Body of pancreas (tissue), 4 donors: ENCODE measurements around the gene PTGR1. TPM values are rescaled to one million over a fixed set of nuclear protein-coding genes. Genes with fewer than 3 reads are reported as not detected.

Experiments used
- ATAC-seq: fragments of 150-250 bp; one replicate; pipeline ENCODE4 v1.9.1; 2016
- DNase-seq, 4 donors: peaks; one replicate each; pipeline ENCODE4 v3.0.0-alpha.2; 2019
- H3K27ac ChIP-seq, 4 donors: fragments of 200-600 bp; sonication (generic); 1 replicate in 3 of 4; 2 replicates in 1 of 4; pipeline versions ENCODE4 v1.5.1 to v1.6.1; 2016 to 2019; ENCODE audit warnings: mild to moderate bottlenecking in 1 of 4, mixed read lengths in 1 of 4, moderate library complexity in 1 of 4
- H3K27me3 ChIP-seq, 2 donors: fragments of 200-600 bp; sonication (generic); one replicate each; pipeline ENCODE4 v1.6.0; 2016; ENCODE audit warnings: mild to moderate bottlenecking in 1 of 2
- H3K36me3 ChIP-seq, 2 donors: fragments of 200-600 bp; sonication (generic); replicated peaks in 1 of 2; 2 replicates each; pipeline ENCODE4 v1.5.1; 2016; ENCODE audit warnings: low read depth in 2 of 2; ENCODE audit not compliant: insufficient read depth in 1 of 2
- H3K4me1 ChIP-seq: fragments of 200-600 bp; sonication (generic); one replicate; pipeline ENCODE4 v1.6.0; 2016
- H3K4me3 ChIP-seq, 2 donors: fragments of 200-600 bp; sonication (generic); 1 replicate in 1 of 2; 2 replicates in 1 of 2; pipeline ENCODE4 v1.5.1; 2016 to 2019
- H3K9me3 ChIP-seq, 3 donors: fragments of 200-600 bp; sonication (generic); 1 replicate in 2 of 3; 2 replicates in 1 of 3; pipeline ENCODE4 v1.5.1; 2016
- CTCF ChIP-seq, 7 experiments: fragments of 450-650 bp in 4 of 7; fragments of 200-600 bp in 3 of 7; sonication (generic) in 3 of 7; IDR thresholded peaks; one replicate each; pipeline ENCODE4 v1.5.1; 2016 to 2019; ENCODE audit warnings: antibody characterized with exemption in 7 of 7
- POLR2A ChIP-seq, 3 donors: fragments of 450-650 bp; IDR thresholded peaks; one replicate each; pipeline ENCODE4 v1.6.1; 2016; ENCODE audit warnings: antibody characterized with exemption in 3 of 3, mild to moderate bottlenecking in 2 of 3
- WGBS, 2 donors: methylation state at CpG; one replicate each; pipeline ENCODE4 v1.1.5; 2017; 5-methylcytosine and 5-hydroxymethylcytosine counted together
- intact Hi-C: fragments of 100-400 bp; cut with DNase I; formaldehyde crosslinking; loops from one replicate; pipeline ENCODE4 v1.15.1; 2023
- total RNA-seq, 2 donors: library from RNA; depleted of rRNA; stranded (reverse); fragments of >200 nt; gene quantifications; one replicate each; pipeline ENCODE4 v1.1.0, GENCODE V29; 2016

The PTGR1 gene
- total RNA-seq, result 10 to 100 TPM in 1 of 2 donors, 1 to 10 TPM in 1; 8.2 to 18.9 TPM

GRCh38 chr9:111599092-111599954, at the start of gene PTGR1:
PTGR1 (minus strand) TSS chr9:111599647; CDS start chr9:111597422, 2,225 bp downstream.
- Histone ChIP-seq H3K27ac (peak within 1 kb of the TSS; percentile 66 to 83 (median 80)), H3K36me3 (peaks cover 3 to 8% of the 10 kb centered on the region in 2 donors), H3K27me3 (no peaks in the 10 kb centered on the region), H3K4me3 (peak within 1 kb of the TSS; percentile 47 to 71), H3K9me3 (no peaks in the 10 kb centered on the region), H3K4me1 (peaks cover 5% of the 10 kb centered on the region)
- WGBS, 2 donors, result 0 to 2% methylated on average over 44 to 64 of the region's 64 CpGs
- ATAC-seq (peak; percentile 79), DNase-seq (peak; percentile 80 to 85 (median 82))
- peak in 1 of 7 experiments; percentile 10 for TF ChIP-seq CTCF (IDR thresholded peaks at IDR 0.05)
- peak in 2 of 3 donors; percentile 66 to 74 for TF ChIP-seq POLR2A (IDR thresholded peaks at IDR 0.05)
- intact Hi-C loops, result loop anchor here (10.0 kb wide), 1 partner anchor 85 kb away; no protein-coding TSS in a partner anchor

- Histone ChIP-seq H3K9me3 (no peaks in the 10 kb centered on the region), H3K4me1 (no peaks in the 10 kb centered on the region), H3K27me3 (no peaks in the 10 kb centered on the region), H3K36me3 (peaks cover 2 to 6% of the 10 kb centered on the region in 2 donors), H3K4me3 (no peak overlapping the region), H3K27ac (no peak overlapping the region)
- ATAC-seq (no peak), DNase-seq (no peak)
- 45 to 52% methylated on average over 4 of the region's 4 CpGs for WGBS, 2 donors
- intact Hi-C loops, result no loop called here
- no peak for TF ChIP-seq CTCF (IDR thresholded peaks at IDR 0.05)
- TF ChIP-seq POLR2A (IDR thresholded peaks at IDR 0.05), result no peak
These were observed 49.6 kb upstream of the PTGR1 start for GRCh38 chr9:111649016-111649415.

- DNase-seq (no peak), ATAC-seq (no peak)
- intact Hi-C loops, result no loop called here
- no peak for TF ChIP-seq POLR2A (IDR thresholded peaks at IDR 0.05)
- no peak for TF ChIP-seq CTCF (IDR thresholded peaks at IDR 0.05)
- WGBS, 2 donors, result 78 to 84% methylated on average over 4 of the region's 4 CpGs
- Histone ChIP-seq H3K27ac (no peak overlapping the region), H3K4me3 (no peak overlapping the region), H3K4me1 (no peaks in the 10 kb centered on the region), H3K36me3 (peaks cover 2 to 6% of the 10 kb centered on the region in 2 donors), H3K9me3 (no peaks in the 10 kb centered on the region), H3K27me3 (no peaks in the 10 kb centered on the region)
These were observed 48.6 kb upstream of the PTGR1 start for GRCh38 chr9:111648066-111648465.

GRCh38 chr9:111646417-111646816, 47.0 kb upstream of the PTGR1 start:
- no peaks in the 10 kb centered on the region for H3K9me3 ChIP-seq
- 65 to 83% methylated on average over 2 of the region's 2 CpGs for WGBS, 2 donors
- DNase-seq (no peak), ATAC-seq (no peak)
- H3K27ac ChIP-seq, result no peak overlapping the region
- H3K4me3 ChIP-seq, result no peak overlapping the region
- H3K4me1 ChIP-seq, result no peaks in the 10 kb centered on the region
- H3K27me3 ChIP-seq, result no peaks in the 10 kb centered on the region
- peaks cover 2 to 6% of the 10 kb centered on the region in 2 donors for H3K36me3 ChIP-seq
- intact Hi-C loops, result no loop called here
- TF ChIP-seq POLR2A (IDR thresholded peaks at IDR 0.05) (no peak), CTCF (IDR thresholded peaks at IDR 0.05) (no peak)
